KOPT-K1 (cell line): ENCODE measurements around the gene CSNK1G2.

Experiments used
- H3K27ac ChIP-seq: fragments of 200-600 bp; sonication (generic); 2 replicates; pipeline ENCODE4 v1.5.1; 2016; ENCODE audit warnings: antibody characterized with exemption, mild to moderate bottlenecking, low read depth, low read length; ENCODE audit not compliant: poor library complexity, severe bottlenecking
- H3K36me3 ChIP-seq: fragments of 200-600 bp; sonication (generic); 2 replicates; pipeline ENCODE4 v1.5.1; 2017; ENCODE audit warnings: antibody characterized with exemption, mild to moderate bottlenecking, low read length, moderate library complexity; ENCODE audit not compliant: insufficient read depth
- H3K9me3 ChIP-seq: fragments of 200-600 bp; sonication (generic); 2 replicates; pipeline ENCODE4 v1.5.1; 2017; ENCODE audit warnings: antibody characterized with exemption, low read length, mild to moderate bottlenecking; ENCODE audit not compliant: insufficient read depth, poor library complexity, severe bottlenecking

The CSNK1G2 gene

DNA sequence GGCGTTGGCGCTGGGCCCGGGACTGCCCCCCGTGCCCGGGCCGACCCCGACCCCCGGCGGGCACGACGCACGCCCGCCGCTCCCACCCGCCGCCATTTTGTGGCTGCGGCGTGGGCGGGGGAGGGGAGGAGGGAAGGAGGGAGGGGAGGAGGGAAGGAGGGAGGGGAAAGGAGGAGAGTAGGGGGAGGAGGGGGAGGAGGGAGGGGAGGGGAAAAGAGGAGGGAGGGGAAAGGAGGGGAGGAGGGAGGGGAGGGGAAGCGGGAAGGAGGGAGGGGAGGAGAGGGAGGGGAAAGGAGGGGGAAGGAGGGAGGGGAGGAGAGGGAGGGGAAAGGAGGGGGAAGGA is 74.6 kb downstream of the CSNK1G2 start, which contains the start of gene BTBD2:
Gene BTBD2, minus strand, starts transcription at position 107 of the 343 bp plus-strand sequence. Its CDS starts 11 bp downstream, at position 96.
- Histone ChIP-seq H3K36me3 (peaks cover 20% of the 10 kb centered on the region; the same call in 1 of the 2 replicates), H3K9me3 (no peaks in the 10 kb centered on the region), H3K27ac (peak within 1 kb of the TSS; percentile 68)

DNA sequence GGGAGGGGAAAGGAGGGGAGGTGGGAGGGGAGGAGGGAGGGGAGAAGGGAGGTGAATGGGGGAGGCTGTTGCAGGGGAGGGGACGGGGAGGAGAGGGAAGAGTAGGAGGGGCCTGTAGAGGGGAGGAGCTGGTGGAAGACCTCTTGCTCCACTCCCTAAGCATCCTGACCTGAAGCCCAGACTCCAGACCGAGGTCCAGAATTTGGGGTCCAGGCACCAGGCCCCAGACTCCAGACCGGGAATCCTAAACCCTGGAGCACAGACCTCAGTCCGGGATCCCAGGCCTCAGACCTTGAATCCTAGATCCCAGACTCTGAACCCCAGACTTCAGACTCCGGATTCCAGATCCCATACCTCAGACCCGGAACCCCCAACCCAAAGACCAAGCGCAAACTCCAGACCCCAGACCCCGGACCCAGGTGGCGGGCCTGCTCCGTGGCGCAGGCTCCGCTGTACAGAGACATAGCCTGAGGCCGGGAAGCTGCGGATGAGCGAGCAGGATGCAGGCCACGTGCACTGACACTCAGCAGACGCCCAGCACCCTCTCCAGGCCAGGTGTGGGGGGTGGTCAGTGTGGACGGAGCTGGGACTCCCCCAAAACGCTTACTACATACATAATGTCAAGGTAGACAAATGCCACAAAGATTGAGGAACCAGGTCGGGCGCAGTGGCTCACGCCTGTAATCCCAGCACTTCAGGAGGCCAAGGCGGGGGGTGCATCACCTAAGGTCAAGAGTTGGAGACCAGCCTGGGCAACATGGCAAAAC is 75.3 kb downstream of the CSNK1G2 start:
- Histone ChIP-seq H3K36me3 (peaks cover 16% of the 10 kb centered on the region; the same call in 1 of the 2 replicates), H3K27ac (peak overlapping the region; percentile 49), H3K9me3 (no peaks in the 10 kb centered on the region)

DNA sequence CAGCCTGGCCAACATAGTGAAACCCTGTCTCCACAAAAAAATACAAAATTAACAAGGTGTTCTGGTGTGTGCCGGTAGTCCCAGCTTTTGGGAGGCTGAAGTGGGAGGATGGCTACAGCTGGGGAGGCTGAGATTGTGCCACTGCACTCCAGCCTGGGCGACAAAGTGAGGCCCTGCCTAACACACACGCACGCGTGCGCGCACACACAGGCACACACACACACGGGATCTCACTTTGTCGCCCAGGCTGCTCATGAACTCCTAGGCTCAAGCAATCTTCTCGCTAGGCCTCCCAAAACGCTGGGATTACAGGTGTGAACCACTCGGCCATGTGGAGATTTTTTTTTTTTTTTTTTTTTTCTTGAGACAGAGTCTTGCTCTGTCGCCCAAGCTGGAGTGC is 77.8 kb downstream of the CSNK1G2 start:
- Histone ChIP-seq H3K36me3 (no peaks in the 10 kb centered on the region), H3K27ac (no peak overlapping the region), H3K9me3 (no peaks in the 10 kb centered on the region)

- H3K36me3 ChIP-seq = no peaks in the 10 kb centered on the region
- no peaks in the 10 kb centered on the region for H3K9me3 ChIP-seq
- no peak overlapping the region for H3K27ac ChIP-seq
These were observed 80.6 kb downstream of the CSNK1G2 start for GRCh38 chr19:2021453-2022140.

DNA sequence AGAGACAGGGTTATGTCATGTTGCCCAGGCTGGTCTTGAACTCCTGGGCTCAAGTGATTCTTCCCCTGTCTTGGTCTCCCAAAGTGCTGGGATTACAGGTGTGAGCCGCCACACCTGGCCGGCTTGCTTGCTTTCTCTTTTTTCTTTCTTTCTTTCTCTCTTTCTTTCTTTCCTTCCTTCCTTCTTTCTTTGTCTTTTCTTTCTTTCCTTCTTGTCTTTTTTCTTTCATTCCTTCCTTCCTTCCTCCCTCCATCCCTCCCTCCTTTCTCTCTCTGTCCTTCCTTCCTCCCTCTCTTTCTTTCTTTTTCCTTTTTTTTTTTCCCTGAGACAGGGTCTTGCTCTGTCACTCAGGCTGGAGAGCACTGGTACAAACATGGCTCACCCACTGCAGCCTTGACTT is 81.3 kb downstream of the CSNK1G2 start:
- H3K9me3 ChIP-seq = no peaks in the 10 kb centered on the region
- no peaks in the 10 kb centered on the region for H3K36me3 ChIP-seq
- no peak overlapping the region for H3K27ac ChIP-seq

- Histone ChIP-seq H3K36me3 (no peaks in the 10 kb centered on the region), H3K9me3 (no peaks in the 10 kb centered on the region), H3K27ac (no peak overlapping the region)
These were observed 85.8 kb downstream of the CSNK1G2 start for GRCh38 chr19:2026770-2027169.

DNA sequence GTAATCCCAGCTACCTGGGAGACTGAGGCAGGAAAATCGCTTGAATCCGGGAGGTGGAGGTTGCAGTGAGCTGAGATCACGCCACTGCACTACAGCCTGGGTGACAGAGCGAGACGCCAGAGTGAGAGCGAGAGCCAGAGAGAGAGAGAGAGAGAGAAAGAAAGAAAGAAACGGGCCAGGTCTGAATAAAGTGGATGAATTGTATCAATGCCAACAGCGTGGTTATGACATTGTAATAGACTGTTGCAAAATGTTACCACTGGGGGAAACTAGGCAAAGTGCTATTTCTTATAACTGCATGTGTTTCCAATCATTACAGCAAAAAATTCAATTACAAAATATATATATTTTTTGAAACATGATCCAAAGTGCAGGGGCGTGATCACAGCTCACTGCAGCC is 86.4 kb downstream of the CSNK1G2 start:
- Histone ChIP-seq H3K9me3 (no peaks in the 10 kb centered on the region), H3K27ac (no peak overlapping the region), H3K36me3 (no peaks in the 10 kb centered on the region)
